ENCODE results near the gene NOX1.
"Not testable (repeated sequence)": the region's sequence is repeated elsewhere in the genome, so short reads cannot be mapped to it uniquely, and the experiment has no call there.

NOX1 gene

DNA sequence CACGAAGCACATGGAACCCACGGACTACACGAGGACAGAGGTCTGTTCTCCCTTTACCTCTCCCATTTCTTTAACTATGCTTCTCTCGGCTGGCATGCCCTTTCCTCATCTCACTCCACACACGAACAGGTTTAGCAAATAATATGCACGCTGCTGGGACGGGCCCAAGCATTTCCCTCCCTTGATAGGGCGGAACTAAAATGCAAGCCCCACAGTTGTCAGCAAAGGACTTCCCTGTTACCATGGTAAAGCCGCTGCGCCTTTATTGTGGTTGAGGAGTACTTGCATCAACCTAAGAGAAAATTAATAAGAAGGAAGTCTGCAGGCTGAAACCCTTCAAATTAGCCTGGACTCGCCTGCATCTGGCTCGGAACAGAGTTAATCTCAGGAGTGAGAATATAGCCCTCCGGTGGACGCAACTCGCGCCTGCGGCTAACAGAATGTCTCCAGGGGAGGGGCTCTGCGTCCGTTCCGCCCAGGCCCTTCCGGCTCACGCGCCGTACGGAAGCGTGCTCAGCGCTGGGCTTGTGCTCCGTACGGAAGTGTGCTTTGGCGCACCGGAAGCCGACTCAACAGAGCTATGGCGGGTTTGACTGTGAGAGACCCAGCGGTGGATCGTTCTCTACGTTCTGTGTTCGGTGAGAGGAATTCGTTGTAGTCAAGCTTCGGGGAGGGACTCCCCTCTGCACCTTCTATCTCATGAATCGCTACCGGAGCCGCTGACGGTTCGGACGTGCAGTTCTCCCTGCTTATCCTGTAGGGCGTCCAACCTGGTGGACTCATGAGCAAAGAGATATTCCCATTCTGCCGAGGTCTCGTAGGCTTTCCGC lies 54.1 kb downstream of the NOX1 start, which contains the start of gene CSTF2:
TSS of gene CSTF2 (plus strand) at position 555 of the 830 bp plus-strand sequence. CDS start at position 581, 26 bp downstream.
- in situ Hi-C loops (cut with HindIII; ENCODE audit: low sequenced_read_pairs), result no loop called here

DNA sequence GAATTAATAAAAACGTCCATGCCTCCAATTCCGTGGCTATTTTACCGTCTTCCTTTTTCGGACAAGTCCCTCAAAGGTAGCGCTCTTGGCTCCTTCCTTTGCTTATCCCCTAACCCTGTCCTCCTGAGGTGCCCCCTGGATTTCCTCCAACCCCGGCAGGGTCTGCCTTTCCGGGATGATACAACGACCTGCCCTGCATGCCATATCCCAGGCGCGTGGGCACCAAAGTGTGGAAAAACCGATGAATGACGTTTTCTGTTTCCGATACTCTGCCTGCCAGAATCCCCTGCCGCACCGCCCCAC lies 54.7 kb downstream of the NOX1 start:
- in situ Hi-C loops (cut with HindIII; ENCODE audit: low sequenced_read_pairs), result no loop called here

DNA sequence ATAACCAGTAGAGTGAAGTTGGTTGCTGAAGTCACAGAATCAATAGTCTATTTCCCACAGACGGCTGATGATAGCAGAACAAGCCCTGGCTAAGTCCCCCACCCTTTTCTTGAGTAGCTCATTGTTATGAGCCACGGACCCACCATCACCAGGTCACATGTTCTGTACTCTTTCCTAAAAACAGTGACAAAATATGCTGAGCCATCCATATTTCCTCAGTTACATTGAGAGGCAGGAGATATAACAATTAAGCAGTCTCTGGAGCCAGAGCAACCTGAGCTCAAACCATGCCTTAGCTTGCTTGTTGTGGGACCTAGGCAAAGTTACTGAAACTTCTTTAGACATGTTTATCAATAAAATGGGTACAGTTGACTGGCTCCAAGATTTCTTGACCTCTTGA lies 56.8 kb downstream of the NOX1 start:
- in situ Hi-C loops (cut with HindIII; ENCODE audit: low sequenced_read_pairs), result no loop called here

DNA sequence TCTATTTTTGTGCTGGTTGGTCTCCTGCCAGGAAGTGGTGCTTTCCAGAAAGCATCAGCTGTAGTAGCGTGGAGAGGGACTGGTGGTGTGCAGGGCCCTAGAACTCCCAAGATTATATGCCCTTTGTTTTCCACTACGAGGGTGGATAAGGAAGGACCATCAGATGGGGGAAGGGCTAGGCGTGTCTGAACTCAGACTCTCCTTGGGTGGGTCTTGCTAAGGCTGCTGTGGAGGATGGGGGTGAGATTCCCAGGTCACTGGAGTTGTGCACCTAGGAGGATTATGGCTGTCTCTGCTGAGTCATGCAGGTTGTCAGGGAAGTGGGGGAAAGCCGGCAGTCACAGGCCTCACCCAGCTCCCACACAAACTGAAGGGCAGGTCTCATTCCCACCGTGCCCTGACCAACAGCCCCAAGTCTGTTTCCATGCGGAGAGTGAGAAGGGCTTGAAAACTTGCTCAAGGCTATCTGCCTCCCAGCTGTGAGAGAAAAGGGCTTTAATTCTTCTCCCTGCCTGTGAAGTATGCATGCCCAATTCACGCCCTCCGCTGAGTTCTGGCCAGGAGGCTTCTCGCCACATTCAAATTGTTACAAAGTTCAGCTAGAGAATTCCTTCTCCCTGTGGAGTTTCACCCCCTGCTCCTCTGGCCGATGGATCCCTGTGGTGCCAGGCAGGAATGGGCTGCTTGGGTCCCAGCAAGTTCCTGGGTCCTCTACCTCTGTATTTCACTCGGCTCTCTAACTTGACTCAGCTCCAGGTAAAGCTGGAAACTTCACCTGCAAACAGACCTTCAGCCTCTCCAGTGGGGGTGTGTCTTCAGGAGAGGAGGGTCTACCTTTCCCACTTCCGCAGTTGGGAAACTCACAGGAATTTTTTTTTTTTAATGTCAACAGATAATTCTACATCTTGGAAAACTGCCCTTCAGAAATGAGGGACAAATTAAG lies 61.7 kb downstream of the NOX1 start:
- in situ Hi-C loops (cut with HindIII; ENCODE audit: low sequenced_read_pairs), result no loop called here

- in situ Hi-C loops (cut with HindIII; ENCODE audit: low sequenced_read_pairs), result not testable (repeated sequence)
These were observed 65.9 kb downstream of the NOX1 start for GRCh38 chrX:100808265-100808664.

- in situ Hi-C loops (cut with HindIII; ENCODE audit: low sequenced_read_pairs), result no loop called here
These were observed 69.4 kb downstream of the NOX1 start for GRCh38 chrX:100804780-100805179.

DNA sequence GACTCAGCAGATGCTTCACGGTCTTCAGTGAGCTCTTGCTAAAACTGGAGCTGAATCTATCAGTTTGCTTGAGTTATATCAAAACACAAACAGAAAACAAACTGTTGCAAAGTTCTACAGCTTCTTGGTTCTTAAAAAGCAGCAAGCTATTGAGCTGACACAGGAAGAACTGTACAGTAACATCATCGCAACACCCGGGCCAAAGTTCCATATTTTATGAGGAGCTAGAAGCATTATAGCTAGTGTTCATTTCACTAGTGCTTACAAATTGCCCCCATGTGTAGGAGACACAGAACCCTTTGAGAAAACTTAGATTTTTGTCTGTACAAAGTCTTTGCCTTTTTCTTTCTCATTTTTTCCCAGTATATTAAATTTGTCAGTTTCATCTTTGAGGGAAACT lies 71.3 kb downstream of the NOX1 start:
- in situ Hi-C loops (cut with HindIII; ENCODE audit: low sequenced_read_pairs), result no loop called here

DNA sequence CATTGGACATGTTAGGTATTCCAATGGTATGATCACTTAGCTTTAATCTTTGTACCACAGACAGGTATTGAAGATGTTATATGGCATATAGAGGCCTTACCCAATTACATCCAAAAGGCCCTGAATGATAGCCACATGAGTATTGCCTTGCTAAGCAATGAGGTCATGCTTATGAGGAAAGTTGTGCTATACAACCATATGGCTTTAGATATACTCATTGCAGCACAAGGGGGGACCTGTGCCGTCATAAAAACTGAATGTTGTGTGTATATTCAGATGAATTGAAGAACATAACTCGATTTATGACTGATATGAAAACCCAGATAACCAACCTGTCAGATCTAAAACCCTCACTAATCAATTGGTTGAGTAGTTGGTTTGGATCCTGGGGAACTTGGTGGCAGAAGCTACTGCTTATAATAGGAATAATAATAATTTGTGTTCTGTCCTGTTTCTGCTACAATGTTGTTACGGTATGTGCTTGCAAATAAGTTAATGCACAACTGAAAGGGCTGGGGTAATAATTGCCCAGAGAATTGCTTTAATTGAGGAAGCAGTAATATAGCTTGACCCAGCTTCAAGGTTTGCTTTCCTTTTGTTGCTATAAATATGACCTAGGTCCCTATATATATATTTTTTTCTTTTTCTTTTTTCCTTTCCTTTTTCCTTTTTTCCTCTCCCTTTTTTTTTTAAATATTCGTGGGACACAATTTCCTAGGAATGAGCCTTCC lies 75.5 kb downstream of the NOX1 start:
- in situ Hi-C loops (cut with HindIII; ENCODE audit: low sequenced_read_pairs), result no loop called here

DNA sequence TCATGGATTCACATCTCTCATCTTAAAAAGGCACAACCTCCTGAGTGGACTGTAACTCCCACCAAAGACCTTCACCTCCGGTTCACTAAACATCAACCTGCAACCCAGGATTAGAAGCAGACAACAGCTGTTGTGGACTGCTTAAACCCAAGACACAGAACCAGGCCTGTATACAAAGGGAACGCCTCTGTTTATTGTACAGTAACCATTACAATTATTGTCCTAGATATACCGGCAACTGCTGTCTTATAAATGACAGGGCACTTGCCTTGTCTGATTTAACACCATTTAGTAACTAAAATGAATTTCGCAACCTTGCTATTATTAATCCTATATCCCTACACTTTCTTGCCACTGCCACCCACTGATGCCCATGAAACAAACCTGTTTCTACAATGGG lies 76.8 kb downstream of the NOX1 start:
- in situ Hi-C loops (cut with HindIII; ENCODE audit: low sequenced_read_pairs), result no loop called here

- in situ Hi-C loops (cut with HindIII; ENCODE audit: low sequenced_read_pairs), result not testable (repeated sequence)
These were observed 77.8 kb downstream of the NOX1 start for GRCh38 chrX:100796371-100796770.
